GM21723 (cell line): ENCODE data around the gene PLEKHM1.
"Not testable (repeated sequence)": the region's sequence is repeated elsewhere in the genome, so short reads cannot be mapped to it uniquely, and the experiment has no call there.

ENCODE experiments used
- ATAC-seq: cut with Tn5 transposase; IDR thresholded peaks from one replicate; pipeline ENCODE4 v1.9.1; 2021; ENCODE audit warnings: mild to moderate bottlenecking, moderate library complexity; ENCODE audit not compliant: unreplicated experiment

The PLEKHM1 gene

DNA sequence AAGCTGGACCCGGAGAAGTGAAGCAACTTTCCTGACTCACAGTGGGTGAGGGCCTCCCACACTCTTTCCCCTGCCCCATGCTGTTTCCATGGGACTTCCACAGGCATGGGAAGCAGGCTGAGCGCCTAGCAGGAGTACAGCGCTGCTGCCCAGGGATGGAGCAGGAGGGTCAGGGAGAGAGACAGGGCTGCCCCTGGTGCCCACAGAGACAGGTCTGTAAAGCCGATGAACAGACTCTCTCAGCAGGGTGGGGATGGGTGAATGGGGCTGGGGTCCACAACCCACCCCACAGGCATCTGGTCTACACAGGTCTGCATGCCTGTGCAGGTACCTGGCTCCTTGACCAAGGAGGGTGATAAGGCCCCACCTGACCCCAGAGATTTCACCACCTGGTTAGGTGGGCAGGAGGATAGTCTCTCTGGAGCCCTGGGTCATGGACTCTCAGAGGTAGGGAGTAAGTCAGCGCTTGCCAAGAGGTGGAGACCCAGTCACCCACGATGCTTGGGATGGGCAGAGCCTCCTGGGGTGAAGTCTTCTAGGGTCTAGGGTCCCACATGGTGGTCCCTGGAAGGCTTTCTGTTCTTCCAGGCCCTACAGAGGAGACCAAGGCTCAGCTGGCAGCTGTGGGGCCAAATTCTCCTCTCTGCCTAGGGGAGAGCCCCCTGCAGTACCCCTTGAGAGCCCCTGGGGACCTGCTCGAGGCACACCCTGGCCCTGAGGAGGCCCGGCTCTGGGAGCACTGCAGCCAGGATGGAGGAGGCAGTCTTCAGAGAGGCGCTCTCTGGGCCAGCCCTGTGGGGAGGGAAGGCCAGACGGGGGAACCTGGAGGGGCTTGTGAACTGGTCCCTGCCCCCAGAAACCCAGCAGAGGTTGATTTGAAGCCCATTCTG is 46.9 kb downstream of the PLEKHM1 start:
- not testable (repeated sequence) for ATAC-seq

DNA sequence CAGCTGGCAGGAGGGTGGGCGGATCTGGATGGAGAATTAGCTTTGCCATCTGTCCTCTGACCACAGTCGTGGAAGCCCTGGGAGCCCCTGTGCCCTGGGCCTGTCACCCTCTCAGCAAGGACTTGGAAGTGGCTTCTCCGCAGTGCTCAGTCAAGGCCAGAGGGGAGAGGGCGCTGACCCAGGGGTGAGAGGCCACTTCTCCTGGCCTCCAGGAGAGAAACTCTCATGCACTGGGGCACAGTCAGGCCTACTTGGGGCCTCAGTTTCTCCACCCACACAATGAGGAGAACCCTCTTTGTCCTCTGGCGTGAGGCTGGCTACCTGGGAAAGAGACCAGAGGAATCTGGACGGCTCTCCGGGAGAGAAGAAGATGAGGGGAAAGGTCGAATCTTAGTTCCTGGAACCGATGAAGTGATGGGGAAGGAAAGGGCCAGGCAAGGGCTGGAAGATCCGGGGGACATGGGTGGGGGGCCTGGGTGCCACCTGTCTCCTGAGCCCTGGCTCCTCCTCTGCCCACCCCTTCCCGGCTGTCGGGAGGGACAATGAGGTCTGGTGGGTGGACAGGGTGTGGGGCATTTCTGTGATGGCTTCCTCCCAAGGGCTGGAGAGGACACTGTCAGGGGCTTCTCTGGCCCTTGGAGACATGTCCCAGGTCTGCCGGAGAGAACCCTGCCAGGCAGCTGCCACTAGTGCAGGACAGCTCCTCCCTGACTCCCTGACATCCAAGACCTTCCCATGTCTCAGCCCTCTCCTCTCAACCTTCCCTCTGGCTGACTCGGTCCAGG is 48.8 kb downstream of the PLEKHM1 start:
- no peak for ATAC-seq

DNA sequence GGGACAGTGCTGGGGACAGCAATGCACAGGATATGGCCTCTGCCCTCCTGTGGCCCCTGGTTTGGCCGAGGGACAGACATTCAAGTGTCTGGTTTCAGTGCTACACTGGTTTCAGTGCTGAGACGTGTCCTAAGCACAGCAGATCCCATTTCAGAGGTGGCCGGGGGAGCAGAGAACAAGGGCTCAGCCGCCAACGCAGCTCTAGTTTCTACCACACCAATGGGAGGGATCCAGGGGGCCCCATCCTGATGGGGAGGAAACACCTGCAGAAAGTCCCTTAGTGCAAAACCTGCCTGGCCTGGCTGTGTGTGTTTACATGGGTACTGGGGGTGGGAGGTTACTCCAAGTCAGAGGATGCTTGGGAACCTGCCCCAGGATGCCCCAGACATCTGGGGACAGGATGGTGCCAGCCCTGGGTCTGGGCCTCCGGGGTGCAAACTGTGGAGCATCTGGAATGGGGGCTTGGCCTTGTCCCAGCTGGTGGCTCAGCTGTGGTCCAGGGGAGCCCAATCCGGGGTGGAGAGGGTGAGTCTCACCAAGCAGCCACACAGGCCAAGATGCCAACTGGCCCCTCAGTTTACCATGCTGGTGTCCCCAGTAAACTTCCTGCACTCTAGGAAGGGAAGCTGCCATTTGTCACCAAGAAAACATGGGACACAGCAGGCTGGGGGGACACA is 49.5 kb downstream of the PLEKHM1 start:
- ATAC-seq = peak; percentile 87

DNA sequence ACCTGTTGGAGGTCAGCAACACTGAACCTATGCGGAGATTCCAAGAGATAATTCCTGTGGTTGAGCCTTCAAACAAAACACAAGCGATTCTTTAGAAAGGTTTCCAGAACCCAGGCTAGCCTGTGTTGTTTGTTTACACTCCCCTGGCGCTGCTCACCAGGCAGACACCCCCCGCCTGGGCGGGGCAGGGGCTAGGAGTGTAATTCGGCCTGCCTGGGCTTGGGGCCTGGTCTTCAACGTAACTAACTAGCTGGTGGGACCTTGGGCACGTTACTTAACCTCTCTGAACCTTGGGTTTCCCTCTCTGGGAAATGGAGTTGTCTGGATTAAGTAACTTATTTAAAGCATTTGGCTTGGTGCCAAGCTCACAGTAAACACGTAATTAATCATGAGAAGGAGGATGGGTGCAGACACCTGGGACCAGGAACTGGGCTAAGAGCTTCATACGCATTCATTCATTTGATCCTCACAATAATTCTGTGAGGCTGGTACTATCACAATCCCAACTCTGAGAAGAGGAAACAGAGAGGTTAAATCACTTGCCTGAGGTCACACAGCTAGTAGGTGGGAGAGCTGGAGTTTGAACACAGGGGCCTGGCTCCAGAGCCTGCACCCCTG is 50.3 kb downstream of the PLEKHM1 start:
- no peak for ATAC-seq

DNA sequence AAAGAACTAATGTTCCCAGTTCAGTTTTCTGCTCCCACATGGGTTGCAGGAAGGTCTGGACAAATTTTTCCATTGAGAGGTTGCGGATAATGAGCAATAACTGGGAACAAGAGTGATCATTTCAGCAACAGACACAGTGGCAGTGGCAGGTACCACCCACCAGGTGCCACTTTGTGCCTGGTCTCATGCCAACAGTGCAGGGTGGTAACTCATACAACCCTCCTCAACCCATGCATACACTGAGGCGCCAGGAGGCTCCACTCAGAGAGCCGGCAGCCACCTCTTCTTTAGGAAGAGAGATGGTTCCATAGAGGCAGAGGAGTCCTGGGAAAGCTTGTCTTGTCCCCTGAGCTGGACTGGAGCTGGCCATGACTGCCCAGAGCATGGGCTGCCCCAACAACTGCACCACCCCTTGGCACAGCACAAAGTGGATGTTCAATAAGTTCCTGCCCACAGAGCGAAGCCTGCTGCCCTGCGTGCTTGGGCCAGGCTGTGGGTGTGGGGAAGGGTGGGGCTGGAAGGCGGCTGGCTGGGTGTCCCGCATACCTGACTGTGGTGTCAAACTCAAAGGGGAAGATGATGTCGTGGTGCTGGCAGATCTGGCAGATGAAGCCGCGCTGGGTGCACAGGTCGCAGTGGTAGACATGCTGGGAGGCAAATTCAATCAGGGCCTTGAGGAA is 51.5 kb downstream of the PLEKHM1 start:
- no peak for ATAC-seq

DNA sequence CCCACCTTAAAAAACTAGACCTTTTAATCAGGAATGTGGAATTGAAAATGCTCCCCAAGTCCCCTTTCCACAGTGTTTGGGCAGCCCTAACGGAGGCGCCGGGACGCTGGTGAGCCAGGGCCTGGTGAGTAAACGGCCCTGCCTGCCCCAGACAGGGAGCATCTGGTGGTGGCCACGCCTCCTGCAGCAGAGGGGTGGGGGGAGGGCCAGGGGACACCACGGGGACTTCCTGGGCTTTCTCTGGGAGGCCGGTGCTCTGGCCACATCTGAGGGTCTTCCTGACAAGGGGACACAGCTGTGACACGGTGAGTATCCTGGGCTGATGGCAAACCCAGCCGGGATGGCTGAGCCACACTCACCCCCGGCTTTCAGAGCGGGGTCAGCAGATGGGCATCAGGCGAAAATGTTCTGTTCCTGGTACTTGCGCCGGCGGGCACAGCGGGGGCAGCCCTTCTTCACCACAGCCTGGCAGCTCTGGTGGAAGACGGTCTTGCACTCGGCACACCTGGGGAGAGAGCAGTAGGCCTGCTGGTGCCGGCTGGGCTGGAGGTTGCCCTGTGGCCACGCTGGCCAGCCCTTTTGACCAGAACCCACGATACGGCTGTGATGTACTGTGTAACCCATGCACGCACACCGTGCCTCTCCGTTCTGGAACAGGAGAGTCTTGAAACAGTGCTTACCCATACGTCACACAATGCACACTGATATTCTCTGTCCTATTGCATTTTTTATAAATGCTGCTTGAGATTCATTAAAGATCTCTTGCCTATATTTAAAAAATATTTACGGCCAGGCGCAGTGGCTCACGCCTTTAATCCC is 52.8 kb downstream of the PLEKHM1 start:
- no peak for ATAC-seq

DNA sequence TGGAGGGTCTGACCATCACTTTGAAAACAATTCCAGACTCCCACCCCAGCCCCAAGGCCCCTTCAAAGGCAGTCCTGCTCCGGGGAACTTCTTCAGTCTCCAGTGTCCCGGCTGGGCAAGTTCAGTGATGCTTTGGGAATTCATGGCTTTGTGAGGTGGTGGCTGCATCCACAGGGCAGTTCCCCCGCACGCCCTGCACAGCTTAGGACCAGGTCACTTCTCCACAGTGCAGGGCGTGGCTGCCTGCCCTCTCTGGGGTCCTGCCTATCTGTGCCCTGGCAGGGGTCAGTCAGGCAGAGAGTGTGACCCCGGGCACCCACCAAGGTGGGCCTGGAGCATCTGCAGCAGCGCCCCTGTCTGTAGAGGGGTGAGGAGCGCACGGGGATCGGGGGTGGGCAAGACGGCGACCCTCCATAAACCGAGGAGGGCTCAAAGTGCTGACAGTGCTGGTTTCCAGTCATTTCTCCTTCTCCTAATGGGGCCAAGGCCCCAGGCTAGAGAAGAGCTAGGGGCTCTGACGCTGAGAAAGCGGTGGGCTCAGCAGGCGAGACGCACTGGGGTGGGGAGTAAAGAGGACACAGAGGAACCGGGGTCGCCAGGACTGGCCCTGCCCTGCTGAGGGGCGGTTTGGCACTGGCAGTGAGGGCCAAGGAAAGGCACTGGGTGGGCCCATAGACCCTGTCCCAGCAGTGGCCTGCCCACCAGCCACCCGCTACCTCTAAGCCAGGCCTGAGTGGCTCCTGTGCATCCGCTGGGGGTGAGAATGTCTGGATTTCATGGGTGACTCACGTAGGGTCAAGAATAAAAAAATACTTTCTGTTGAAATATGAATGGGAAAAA is 53.7 kb downstream of the PLEKHM1 start:
- no peak for ATAC-seq

DNA sequence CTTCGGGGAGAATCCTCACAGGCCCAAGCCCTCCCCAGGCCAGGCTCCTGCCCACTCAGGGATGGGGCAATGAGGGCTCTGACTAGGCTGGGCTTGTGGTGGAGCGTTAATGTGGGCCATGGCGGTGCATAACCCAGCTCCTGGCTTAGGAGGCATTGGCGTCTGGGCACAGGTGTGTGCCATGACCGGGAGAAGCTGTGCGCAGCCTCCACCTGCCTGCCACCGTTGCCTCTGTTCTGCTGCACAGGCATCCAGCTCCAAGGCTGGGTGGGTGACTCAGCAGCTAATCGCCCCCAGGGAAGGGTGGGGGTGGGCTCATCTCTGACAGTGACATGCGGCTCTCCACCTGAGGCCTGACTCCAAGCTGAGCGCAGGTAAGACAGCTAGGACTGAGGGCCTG is 54.4 kb downstream of the PLEKHM1 start:
- no peak for ATAC-seq

DNA sequence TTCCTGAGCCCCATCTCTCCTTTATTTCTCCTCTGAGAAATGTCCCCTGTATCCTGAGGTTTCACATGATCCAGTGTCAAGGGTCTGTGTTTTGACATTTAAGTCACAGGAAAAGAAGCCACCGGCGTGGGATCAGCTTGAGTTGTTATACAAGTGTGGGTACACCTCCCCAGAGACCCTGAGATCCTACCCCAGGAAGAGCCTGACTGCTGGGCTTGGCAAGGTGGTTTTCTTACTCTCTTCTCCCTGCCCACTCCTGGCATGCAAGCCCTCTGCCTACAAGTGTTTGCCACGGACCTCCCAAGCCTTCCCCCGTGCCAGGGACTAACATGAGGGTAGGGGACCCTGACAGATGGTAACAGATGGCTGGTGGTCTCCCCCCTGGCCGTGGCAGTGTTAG is 55.0 kb downstream of the PLEKHM1 start:
- no peak for ATAC-seq

DNA sequence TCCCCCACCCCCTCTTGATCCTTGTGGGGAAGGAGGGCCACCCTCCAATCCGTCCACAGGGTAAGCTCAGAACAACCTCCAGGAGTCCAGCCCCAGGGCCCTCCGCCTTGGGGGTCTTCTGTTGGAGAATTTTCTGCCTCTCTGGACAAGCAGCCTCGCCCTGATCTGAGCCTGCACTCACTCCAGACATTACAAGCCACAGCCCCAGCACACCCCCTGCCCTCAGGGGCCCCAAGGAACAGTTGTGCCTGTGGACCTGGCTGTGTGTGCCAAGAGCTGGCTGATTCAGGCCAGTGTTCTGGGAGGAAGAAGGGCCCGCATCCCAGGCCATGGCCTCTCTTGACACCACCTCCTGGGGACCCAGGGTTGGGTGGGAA is 57.4 kb downstream of the PLEKHM1 start:
- ATAC-seq = no peak

DNA sequence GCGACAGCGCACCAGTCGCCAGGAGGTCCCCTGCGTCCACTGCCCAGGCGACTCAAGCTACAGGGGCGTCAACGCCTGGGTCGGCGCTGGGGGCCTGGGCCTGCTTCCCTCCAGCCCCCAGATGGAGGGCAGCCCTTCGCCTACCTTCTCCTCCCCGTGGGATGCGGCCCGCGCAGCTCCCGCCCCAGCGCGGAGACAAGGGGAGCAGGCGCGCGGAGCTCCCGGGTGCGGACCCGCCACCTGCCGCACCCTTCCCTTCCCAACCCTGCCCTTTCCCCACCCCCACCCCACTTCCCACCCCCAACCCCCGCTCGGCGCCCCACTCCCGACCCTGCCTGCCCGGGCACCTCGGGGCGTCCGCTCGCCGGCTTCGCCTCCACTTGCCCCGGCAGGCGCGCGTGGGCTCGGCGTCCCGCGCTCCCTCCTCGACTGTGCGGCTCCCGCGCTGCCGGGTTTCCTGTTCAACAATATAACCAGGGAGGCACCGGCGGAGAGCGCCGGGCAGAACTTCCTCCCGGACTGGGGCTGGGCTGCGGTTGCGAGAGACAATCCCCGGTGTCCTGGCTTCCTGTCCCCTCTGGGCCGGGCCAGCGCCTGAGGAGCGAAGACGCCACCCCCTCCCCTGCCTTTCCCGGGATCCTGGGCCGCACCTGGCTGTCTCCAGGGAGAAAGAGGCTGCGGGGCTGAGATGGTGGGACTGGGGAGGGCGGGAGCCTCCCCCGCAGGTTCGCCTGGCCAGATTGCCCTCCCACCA is 57.9 kb downstream of the PLEKHM1 start, which contains the start of gene ARHGAP27:
TSS of gene ARHGAP27 (minus strand) at position 466 of the 754 bp plus-strand sequence. CDS start 2,591 bp downstream, outside the sequence.
- no peak for ATAC-seq

DNA sequence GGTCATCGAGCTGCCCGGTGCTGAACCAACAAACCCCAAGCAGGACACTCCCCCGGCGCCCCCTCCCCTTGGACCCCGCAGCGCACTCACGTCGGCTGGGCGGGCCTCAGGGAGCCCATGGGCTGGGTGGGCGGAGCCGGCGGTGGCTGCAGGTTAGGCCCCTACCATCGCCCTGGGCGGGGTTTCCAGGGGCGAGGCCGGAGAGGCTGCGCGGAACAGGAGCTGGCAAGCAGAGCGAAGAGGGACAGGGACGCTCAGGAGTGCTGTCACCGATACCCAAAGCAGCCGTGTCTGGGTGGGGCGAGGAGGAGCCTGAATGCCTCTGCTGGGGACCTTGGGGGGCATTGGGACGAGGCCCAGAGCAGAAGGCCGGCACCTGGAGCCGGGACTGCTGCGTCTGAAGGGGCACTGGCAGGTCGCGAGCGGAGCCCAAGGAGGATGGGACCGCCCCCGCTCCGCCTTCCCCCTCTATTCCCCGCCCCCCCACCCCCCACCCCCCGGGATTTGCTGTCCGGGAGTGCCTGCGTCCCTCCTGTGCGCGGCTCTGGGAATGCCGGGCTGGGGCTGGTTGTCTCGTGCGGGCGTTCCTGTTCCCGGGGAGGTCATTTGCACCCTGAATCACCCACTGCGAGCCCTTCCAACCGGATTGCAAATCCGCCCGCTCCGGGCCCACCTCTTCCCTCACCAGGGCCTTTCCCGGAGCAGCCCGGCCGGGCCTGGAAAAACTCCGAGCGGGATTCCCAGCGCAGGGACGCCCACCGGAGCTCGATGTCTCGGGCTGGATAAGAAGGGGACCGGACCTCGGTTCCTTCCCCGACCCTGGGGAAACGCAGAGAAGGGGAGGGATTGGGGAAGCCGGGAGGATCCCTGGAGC is 58.8 kb downstream of the PLEKHM1 start:
- peak; percentile 57 for ATAC-seq

DNA sequence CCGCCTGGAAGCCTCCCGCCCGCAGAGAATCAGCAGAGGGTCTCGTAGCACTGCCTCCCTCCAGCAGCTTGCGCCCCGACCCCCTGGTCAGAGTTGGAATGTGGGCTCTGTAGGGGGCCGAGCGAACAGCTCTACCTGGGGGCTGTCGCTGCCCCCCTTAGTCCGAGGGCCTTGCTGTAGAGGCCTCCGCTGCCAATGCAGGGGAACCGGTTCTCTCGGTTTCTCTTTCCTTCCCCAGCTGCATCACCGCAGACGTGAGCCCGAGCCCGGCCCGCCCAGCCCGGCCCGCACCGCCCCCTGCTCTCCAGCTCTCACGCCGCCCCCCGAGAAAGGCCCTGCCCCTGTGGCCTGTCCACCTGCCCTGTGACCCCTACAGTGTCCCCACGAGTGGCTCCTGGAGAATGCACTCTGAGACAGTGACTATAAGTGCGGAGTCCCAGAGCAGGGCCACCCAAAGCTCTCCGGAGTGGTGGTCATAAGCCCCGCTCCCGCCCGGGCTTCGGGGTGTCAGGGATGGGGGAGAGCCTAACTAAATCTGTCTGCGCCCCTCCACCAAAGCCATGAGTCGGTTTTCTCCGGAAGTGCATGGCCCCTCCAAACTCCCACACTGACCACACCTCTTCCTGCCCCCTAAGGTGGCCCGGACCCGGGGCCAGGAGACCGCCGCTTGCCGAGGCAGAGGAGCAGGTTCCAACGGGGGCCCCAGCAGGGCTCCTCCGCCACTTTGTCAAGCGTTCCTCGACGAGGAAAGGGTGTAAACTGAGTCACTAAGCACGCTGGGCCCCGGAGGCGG is 59.6 kb downstream of the PLEKHM1 start:
- peak; percentile 26 for ATAC-seq

DNA sequence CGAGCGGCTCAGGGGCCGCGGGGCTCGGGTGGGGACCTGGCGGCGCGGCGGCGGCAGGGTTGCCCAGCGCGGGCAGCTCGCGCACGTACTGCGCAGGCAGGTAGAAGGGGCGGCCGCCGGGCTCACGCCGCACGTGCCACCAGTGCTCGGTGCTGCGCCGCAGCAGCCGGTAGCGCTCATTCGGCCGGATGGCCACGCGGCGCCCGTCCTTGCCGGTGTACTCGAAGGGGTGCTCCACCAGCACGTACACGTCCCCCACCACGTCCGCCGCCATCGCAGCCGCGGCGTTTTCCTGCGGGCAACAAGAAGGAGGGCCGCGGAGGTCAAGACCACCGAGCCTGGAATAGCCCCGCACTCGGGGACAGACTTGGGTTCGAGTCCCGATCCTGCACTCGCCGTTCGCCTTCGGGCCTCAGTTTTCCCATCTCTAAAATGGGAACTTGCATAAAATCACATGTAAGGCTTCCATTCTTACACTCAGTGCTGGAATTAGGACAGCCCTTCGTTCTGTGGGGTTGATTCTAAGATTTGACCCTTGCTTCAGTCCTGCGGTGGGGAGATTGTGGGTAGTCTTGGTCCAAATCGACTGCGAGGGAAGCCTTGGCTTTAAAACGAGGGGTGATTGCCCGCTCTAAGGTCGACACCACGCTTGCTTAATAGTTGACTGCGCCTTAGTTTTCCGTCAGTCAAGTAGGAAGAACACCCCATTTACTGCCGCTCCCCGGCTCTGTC is 60.3 kb downstream of the PLEKHM1 start:
- no peak for ATAC-seq

DNA sequence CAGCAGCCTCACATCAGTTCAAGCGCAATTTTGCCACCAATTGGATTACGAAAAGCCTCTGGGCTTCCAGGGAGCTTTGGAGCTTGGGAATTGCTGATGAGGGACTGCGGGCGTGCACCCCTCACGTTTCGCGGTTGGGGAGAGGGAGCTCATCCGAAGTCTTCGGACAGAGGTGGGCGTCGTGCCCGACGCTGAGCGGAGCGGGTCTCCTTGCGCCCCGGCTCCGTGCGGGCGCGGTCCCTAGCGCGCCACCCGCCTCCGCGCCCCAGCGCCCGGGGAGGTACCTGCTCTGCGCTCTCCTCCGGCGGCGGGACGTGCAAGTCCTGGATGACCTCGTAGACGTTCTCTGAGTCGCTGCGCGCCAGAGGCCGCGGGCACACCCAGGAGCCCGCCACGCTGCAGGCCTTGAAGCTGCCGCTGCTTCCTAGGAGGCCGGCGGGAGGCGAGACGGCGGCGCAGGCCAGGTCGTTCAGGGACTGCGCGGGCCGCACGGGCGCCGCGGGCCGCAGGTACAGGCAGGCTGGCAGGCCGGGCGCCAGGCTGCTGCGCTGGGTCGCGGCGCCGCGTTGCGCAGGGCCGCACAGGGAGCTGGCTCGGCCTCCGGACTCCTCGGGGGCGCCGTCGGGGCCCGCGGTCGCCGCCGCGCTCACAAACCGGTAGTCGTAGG is 61.0 kb downstream of the PLEKHM1 start:
- ATAC-seq = no peak
